Spleen (tissue), 11 donors: ENCODE measurements around the gene EYA2. TPM values are rescaled to one million over a fixed set of nuclear protein-coding genes. Genes with fewer than 3 reads are reported as not detected.

Experiments
- DNase-seq: peaks from one replicate; pipeline ENCODE4 v3.0.0-alpha.2; 2020
- H3K27ac ChIP-seq, 8 donors: fragments of 200-600 bp; sonication (generic) in 7 of 8; 1 replicate in 4 of 8; 2 replicates in 4 of 8; pipeline versions ENCODE4 v1.5.0 to v1.8.0; 2016 to 2021; ENCODE audit warnings: inconsistent platforms in 4 of 8, mild to moderate bottlenecking in 4 of 8, moderate library complexity in 1 of 8
- H3K27me3 ChIP-seq, 7 donors: fragments of 200-600 bp; sonication (generic) in 6 of 7; replicated peaks in 1 of 7; 1 replicate in 4 of 7; 2 replicates in 3 of 7; pipeline versions ENCODE4 v1.5.0 to v1.8.0; 2016 to 2021; ENCODE audit warnings: inconsistent platforms in 3 of 7, mild to moderate bottlenecking in 1 of 7
- H3K36me3 ChIP-seq, 6 donors: fragments of 200-600 bp; sonication (generic) in 5 of 6; 1 replicate in 4 of 6; 2 replicates in 2 of 6; pipeline versions ENCODE4 v1.5.0 to v1.8.0; 2016 to 2021; ENCODE audit warnings: inconsistent platforms in 2 of 6
- H3K4me1 ChIP-seq, 6 donors: fragments of 200-600 bp; sonication (generic) in 5 of 6; 1 replicate in 3 of 6; 2 replicates in 3 of 6; pipeline versions ENCODE4 v1.5.0 to v1.8.0; 2016 to 2021; ENCODE audit warnings: inconsistent platforms in 3 of 6
- H3K4me3 ChIP-seq, 8 donors: fragments of 200-600 bp; sonication (generic) in 7 of 8; 1 replicate in 4 of 8; 2 replicates in 4 of 8; pipeline versions ENCODE4 v1.5.0 to v1.8.0; 2016 to 2021; ENCODE audit warnings: inconsistent platforms in 4 of 8, mild to moderate bottlenecking in 4 of 8, moderate library complexity in 2 of 8
- H3K9me3 ChIP-seq, 8 donors: fragments of 200-600 bp; sonication (generic) in 7 of 8; 1 replicate in 4 of 8; 2 replicates in 4 of 8; pipeline versions ENCODE4 v1.5.0 to v1.8.0; 2016 to 2021; ENCODE audit warnings: inconsistent platforms in 4 of 8
- POLR2A ChIP-seq, 3 donors: fragments of 450-650 bp; IDR thresholded peaks; one replicate each; pipeline ENCODE4 v1.5.1; 2017; ENCODE audit warnings: antibody characterized with exemption in 3 of 3, mild to moderate bottlenecking in 1 of 3
- POLR2AphosphoS5 ChIP-seq, 3 donors: sonication (generic); formaldehyde crosslinking; IDR thresholded peaks; one replicate each; pipeline ENCODE4 v1.5.1; 2017; ENCODE audit warnings: antibody characterized with exemption in 3 of 3
- WGBS, 5 donors: extraction: QIAGEN DNeasy Blood & Tissue Kit in 3 of 5; methylation state at CpG; one replicate each; pipeline versions ENCODE4 v1.1.5 to v1.1.7; 2013 to 2018; 5-methylcytosine and 5-hydroxymethylcytosine counted together
- intact Hi-C: fragments of 100-400 bp; cut with DNase I; formaldehyde crosslinking; loops from one replicate; pipeline ENCODE4 v1.15.0; 2023; ENCODE audit warnings: low total_unique reads
- polyA plus RNA-seq, 3 donors: library from polyadenylated mRNA; stranded (reverse); fragments of 200-250 nt; gene quantifications; one replicate each; pipeline ENCODE4 v1.2.1, GENCODE V29; 2013
- total RNA-seq, 7 donors: library from RNA; depleted of rRNA in 3 of 7; stranded (reverse); fragments of >200 nt in 3 of 7; fragmentation: NEBNext Ultra II Directional in 4 of 7; extraction: Animal tissue kit (Norgen Biotek cat#: 25700) in 4 of 7; gene quantifications; one replicate each; pipeline versions ENCODE4 v1.1.0 to v1.2.1, GENCODE V29; 2016 to 2021
- TF ChIP-seq, protein P1 (sequence below), 11 experiments: fragments of 200-600 bp in 7 of 11; fragments of 450-650 bp in 4 of 11; sonication (generic) in 4 of 11; IDR thresholded peaks in 8 of 11; conservative IDR thresholded peaks in 3 of 11; 1 replicate in 7 of 11; 2 replicates in 4 of 11; pipeline versions ENCODE4 v1.4.0 to v1.8.0; 2016 to 2021; ENCODE audit warnings: antibody characterized with exemption in 11 of 11, inconsistent platforms in 4 of 11, mild to moderate bottlenecking in 1 of 11
- donor health status: healthy with polysubstance abuse.
- donor health status: DM: no; HTN: no; CAD: no; lungs with moderate emphysema.
- donor health status: DM: no; HTN: no; CAD: no.
- donor health status: Bipolar disorder and iron deficiency.
- donor health status: healthy.
- donor health status: DM: no; HTN: no; CAD: no.
- donor health status: DM: yes; HTN: yes; CAD: no.

Gene EYA2
- total and polyA plus RNA-seq, 10 donors = 0.26 to 0.76 (median 0.51) TPM; not detected in 1

GRCh38 chr20:47136782-47137181, 242.1 kb downstream of the EYA2 start:
- intact Hi-C loops = no loop called here

DNA sequence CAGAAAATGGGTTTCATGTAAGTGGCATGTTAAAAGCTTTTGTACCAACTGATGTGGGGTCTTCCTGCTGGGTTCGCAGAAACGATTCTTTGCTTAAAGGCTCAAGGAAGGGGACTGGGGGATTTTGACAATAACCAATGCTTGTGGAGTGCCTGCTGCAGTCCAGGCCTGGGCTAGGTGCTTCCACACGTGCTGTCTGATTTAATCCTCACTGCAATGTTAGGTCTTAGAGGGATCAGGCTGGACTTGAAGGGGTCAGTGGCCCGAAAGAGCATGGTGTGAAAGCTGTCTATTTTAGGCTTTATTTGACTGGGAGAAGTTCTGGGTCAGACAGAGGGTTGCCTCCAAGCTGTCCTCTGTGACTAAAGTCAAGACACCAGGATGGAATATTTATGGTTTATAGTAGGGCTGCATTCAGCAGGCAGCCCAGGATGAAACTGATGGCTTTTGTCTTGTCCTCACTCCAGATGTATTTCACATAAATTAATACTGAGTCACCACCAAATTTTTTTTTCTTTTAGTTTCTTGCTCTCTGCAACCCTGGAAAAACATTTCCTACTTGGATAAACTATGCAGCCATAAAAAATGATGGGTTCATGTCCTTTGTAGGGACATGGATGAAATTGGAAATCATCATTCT, 242.7 kb downstream of the EYA2 start:
- 53 to 73% (median 57%) methylated on average over 4 of the region's 4 CpGs for WGBS, 5 donors
- H3K9me3 ChIP-seq = peaks cover 0 to 12% (median 6%) of the 10 kb centered on the region in 8 donors
- no peaks in the 10 kb centered on the region for H3K36me3 ChIP-seq
- H3K27ac ChIP-seq = no peak overlapping the region
- TF ChIP-seq, protein P1, sequence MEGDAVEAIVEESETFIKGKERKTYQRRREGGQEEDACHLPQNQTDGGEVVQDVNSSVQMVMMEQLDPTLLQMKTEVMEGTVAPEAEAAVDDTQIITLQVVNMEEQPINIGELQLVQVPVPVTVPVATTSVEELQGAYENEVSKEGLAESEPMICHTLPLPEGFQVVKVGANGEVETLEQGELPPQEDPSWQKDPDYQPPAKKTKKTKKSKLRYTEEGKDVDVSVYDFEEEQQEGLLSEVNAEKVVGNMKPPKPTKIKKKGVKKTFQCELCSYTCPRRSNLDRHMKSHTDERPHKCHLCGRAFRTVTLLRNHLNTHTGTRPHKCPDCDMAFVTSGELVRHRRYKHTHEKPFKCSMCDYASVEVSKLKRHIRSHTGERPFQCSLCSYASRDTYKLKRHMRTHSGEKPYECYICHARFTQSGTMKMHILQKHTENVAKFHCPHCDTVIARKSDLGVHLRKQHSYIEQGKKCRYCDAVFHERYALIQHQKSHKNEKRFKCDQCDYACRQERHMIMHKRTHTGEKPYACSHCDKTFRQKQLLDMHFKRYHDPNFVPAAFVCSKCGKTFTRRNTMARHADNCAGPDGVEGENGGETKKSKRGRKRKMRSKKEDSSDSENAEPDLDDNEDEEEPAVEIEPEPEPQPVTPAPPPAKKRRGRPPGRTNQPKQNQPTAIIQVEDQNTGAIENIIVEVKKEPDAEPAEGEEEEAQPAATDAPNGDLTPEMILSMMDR (IDR thresholded peaks at IDR 0.05 in 8 of 11, conservative IDR thresholded peaks at IDR 0.05 in 3 of 11) = no peak
- intact Hi-C loops = no loop called here
- no peaks in the 10 kb centered on the region for H3K4me1 ChIP-seq
- no peak for DNase-seq
- H3K27me3 ChIP-seq = peaks cover 0 to 4% (median 0%) of the 10 kb centered on the region in 7 donors
- H3K4me3 ChIP-seq = no peak overlapping the region

More at GRCh38 chr20:47136782-47137181, 242.1 kb downstream of the EYA2 start:
- Histone ChIP-seq H3K27me3 (peaks cover 0 to 4% (median 0%) of the 10 kb centered on the region in 7 donors), H3K4me3 (no peak overlapping the region), H3K36me3 (no peaks in the 10 kb centered on the region), H3K27ac (no peak overlapping the region), H3K9me3 (peaks cover 0 to 12% (median 6%) of the 10 kb centered on the region in 8 donors), H3K4me1 (no peaks in the 10 kb centered on the region)
- DNase-seq = no peak
- WGBS, 5 donors = 84 to 87% (median 86%) methylated on average over 6 of the region's 6 CpGs
- TF ChIP-seq, protein P1 (IDR thresholded peaks at IDR 0.05 in 8 of 11, conservative IDR thresholded peaks at IDR 0.05 in 3 of 11) = no peak
- TF ChIP-seq POLR2A (IDR thresholded peaks at IDR 0.05) (no peak), POLR2AphosphoS5 (IDR thresholded peaks at IDR 0.05) (no peak)

GRCh38 chr20:47139934-47140535, 245.4 kb downstream of the EYA2 start:
- WGBS, 5 donors = 75 to 87% (median 77%) methylated on average over 5 of the region's 5 CpGs

More at GRCh38 chr20:47139934-47140535, 245.4 kb downstream of the EYA2 start:
- DNase-seq = no peak
- TF ChIP-seq POLR2A (IDR thresholded peaks at IDR 0.05) = no peak
- TF ChIP-seq, protein P1 (IDR thresholded peaks at IDR 0.05 in 8 of 11, conservative IDR thresholded peaks at IDR 0.05 in 3 of 11) = no peak
- Histone ChIP-seq H3K27me3 (peaks cover 0 to 4% (median 0%) of the 10 kb centered on the region in 7 donors), H3K27ac (no peak overlapping the region), H3K4me1 (peaks cover 0 to 8% (median 0%) of the 10 kb centered on the region in 6 donors), H3K9me3 (peaks cover 0 to 12% (median 6%) of the 10 kb centered on the region in 8 donors), H3K36me3 (no peaks in the 10 kb centered on the region), H3K4me3 (no peak overlapping the region)
- intact Hi-C loops = no loop called here
